ENCODE data around the gene MBNL3.
"Not testable (repeated sequence)": the region's sequence is repeated elsewhere in the genome, so short reads cannot be mapped to it uniquely, and the experiment has no call there.

Gene MBNL3

GRCh38 chrX:132367984-132368383 is 120.9 kb downstream of the MBNL3 start:
- DNase-seq: no peak

GRCh38 chrX:132367314-132367713 is 121.5 kb downstream of the MBNL3 start:
- DNase-seq: no peak

GRCh38 chrX:132365490-132365889 is 123.3 kb downstream of the MBNL3 start:
- no peak for DNase-seq

- no peak for DNase-seq
Measured at GRCh38 chrX:132364313-132364712, 124.5 kb downstream of the MBNL3 start.

- no peak for DNase-seq
Measured at GRCh38 chrX:132353430-132353829, 135.4 kb downstream of the MBNL3 start.

GRCh38 chrX:132336172-132336571 is 152.7 kb downstream of the MBNL3 start:
- DNase-seq: no peak

- no peak for DNase-seq
Measured at GRCh38 chrX:132333351-132333750, 155.5 kb downstream of the MBNL3 start.

- DNase-seq: no peak
Measured at GRCh38 chrX:132331532-132331931, 157.3 kb downstream of the MBNL3 start.

- no peak for DNase-seq
Measured at GRCh38 chrX:132331000-132331399, 157.8 kb downstream of the MBNL3 start.

- no peak for DNase-seq
Measured at GRCh38 chrX:132330156-132330729, 158.6 kb downstream of the MBNL3 start.

GRCh38 chrX:132326960-132327359 is 161.9 kb downstream of the MBNL3 start:
- DNase-seq: not testable (repeated sequence)

Measured in GDM1 (cell line).